Loucy (cell line): ENCODE results near the gene RBPMS2.

ENCODE experiments used
- H2AFZ ChIP-seq: fragments of 200-600 bp; sonication (generic); 2 replicates; pipeline ENCODE4 v1.6.0; 2016; ENCODE audit warnings: antibody characterized with exemption, mild to moderate bottlenecking, low read length, moderate library complexity
- H3F3A ChIP-seq: fragments of 200-600 bp; 2 replicates; pipeline ENCODE4 v1.6.0; 2016; ENCODE audit warnings: antibody characterized with exemption, low read depth, mild to moderate bottlenecking
- H3K27me3 ChIP-seq: fragments of 200-600 bp; sonication (generic); 2 replicates; pipeline ENCODE4 v1.6.1; 2014; ENCODE audit warnings: low read length, mild to moderate bottlenecking; ENCODE audit not compliant: insufficient read depth, poor library complexity, severe bottlenecking
- H3K36me3 ChIP-seq: fragments of 200-600 bp; sonication (generic); 2 replicates; pipeline ENCODE4 v1.6.1; 2016; ENCODE audit warnings: low read length; ENCODE audit not compliant: insufficient read depth
- H3K4me1 ChIP-seq: fragments of 200-600 bp; sonication (generic); 2 replicates; pipeline ENCODE4 v1.5.1; 2014; ENCODE audit warnings: low read length, mild to moderate bottlenecking; ENCODE audit not compliant: insufficient read depth, poor library complexity, severe bottlenecking
- H3K4me2 ChIP-seq: fragments of 200-600 bp; sonication (generic); 2 replicates; pipeline ENCODE4 v1.6.0; 2014; ENCODE audit warnings: antibody characterized with exemption, low read length, low read depth, mild to moderate bottlenecking; ENCODE audit not compliant: poor library complexity, severe bottlenecking
- H3K4me3 ChIP-seq: fragments of 200-600 bp; sonication (generic); 2 replicates; pipeline ENCODE4 v1.5.1; 2014; ENCODE audit warnings: low read length, mild to moderate bottlenecking, mixed read lengths; ENCODE audit not compliant: poor library complexity, severe bottlenecking
- H3K79me2 ChIP-seq: fragments of 200-600 bp; sonication (generic); 2 replicates; pipeline ENCODE4 v1.6.1; 2014; ENCODE audit warnings: low read length; ENCODE audit not compliant: insufficient read depth
- H3K9ac ChIP-seq: fragments of 200-600 bp; sonication (generic); 2 replicates; pipeline ENCODE4 v1.6.0; 2014; ENCODE audit warnings: mild to moderate bottlenecking, low read depth, low read length, moderate library complexity; ENCODE audit not compliant: poor library complexity, severe bottlenecking
- H3K9me2 ChIP-seq: fragments of 200-600 bp; sonication (generic); replicated peaks from 2 replicates; pipeline ENCODE4 v1.6.1; 2016; ENCODE audit warnings: low read depth, low read length, mixed read lengths
- H3K9me3 ChIP-seq: fragments of 200-600 bp; sonication (generic); 2 replicates; pipeline ENCODE4 v1.6.1; 2014; ENCODE audit warnings: mild to moderate bottlenecking, antibody characterized with exemption, low read length, low read depth; ENCODE audit not compliant: insufficient read depth
- H4K20me1 ChIP-seq: fragments of 200-600 bp; sonication (generic); 2 replicates; pipeline ENCODE4 v1.6.0; 2014; ENCODE audit warnings: antibody characterized with exemption, low read length, mild to moderate bottlenecking; ENCODE audit not compliant: insufficient read depth, poor library complexity, severe bottlenecking
- CTCF ChIP-seq: fragments of 200-600 bp; sonication (generic); conservative IDR thresholded peaks from 2 replicates; pipeline ENCODE4 v1.5.1; 2014; ENCODE audit warnings: mild to moderate bottlenecking, antibody characterized with exemption, low read length
- EZH2phosphoT487 ChIP-seq: fragments of 200-600 bp; IDR thresholded peaks from 2 replicates; pipeline ENCODE4 v1.6.1; 2018; ENCODE audit warnings: antibody characterized with exemption, mild to moderate bottlenecking, moderate library complexity, borderline replicate concordance

The RBPMS2 gene

GRCh38 chr15:64813075-64813474 lies 37.7 kb upstream of the RBPMS2 start:
- peak overlapping the region; percentile 23 for H3K4me2 ChIP-seq
- TF ChIP-seq EZH2phosphoT487 (no peak), CTCF (no peak)
- H3K4me3 ChIP-seq: no peak overlapping the region
- no peaks in the 10 kb centered on the region for H4K20me1 ChIP-seq
- H2AFZ ChIP-seq: no peak overlapping the region
- H3F3A ChIP-seq: peaks cover 2% of the 10 kb centered on the region; the same call in 1 of the 2 replicates
- no peaks in the 10 kb centered on the region for H3K9me2 ChIP-seq
- H3K9ac ChIP-seq: no peak overlapping the region
- no peaks in the 10 kb centered on the region for H3K27me3 ChIP-seq
- no peaks in the 10 kb centered on the region for H3K9me3 ChIP-seq
- H3K79me2 ChIP-seq: no peaks in the 10 kb centered on the region
- peaks cover 12% of the 10 kb centered on the region for H3K4me1 ChIP-seq
- H3K36me3 ChIP-seq: no peaks in the 10 kb centered on the region; the same call in 1 of the 2 replicates

DNA sequence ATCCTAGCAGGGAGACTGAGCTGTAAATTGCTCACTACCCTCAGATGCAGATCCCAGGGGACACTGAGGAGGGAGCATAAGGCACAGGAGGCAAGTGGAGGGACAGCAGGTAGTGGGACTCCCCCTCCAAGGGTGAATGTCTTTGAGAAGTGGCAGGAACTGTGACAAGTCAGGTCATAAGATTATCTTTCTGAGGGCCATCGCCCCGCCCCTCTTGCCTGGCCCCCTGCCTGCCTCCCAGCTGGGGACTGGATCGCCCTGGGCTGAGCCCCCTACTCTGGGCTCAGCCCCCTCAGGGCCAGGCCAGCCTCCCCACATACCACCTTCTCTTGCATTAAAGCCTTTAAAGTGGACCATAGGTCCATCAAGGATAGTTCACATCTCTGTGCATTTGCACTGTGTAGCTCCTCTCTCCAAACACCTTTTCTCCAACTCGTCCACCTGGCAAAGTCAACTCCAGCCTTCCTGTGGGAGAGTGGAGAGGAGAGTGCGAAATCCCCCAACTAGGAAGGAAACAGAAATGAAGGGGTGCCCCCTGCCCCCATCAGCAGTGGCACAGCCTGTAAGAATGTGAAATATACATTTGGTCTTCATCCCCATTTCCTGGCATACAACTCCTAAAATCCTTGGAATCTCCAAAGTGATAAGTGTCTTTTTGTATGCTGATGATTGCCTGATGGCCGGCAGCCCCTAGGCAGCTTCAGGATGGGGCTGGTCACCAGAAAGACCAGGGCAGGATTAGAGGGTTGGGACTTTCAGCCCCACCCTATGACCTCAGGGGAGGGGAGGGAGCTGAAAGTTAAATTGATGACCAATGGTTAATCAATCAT lies 35.3 kb upstream of the RBPMS2 start:
- H3K9me2 ChIP-seq: no peaks in the 10 kb centered on the region
- TF ChIP-seq CTCF: no peak
- no peak for TF ChIP-seq EZH2phosphoT487
- peaks cover 2% of the 10 kb centered on the region; the same call in 1 of the 2 replicates for H3F3A ChIP-seq
- no peaks in the 10 kb centered on the region for H3K9me3 ChIP-seq
- H3K27me3 ChIP-seq: no peaks in the 10 kb centered on the region
- H3K4me1 ChIP-seq: peaks cover 12% of the 10 kb centered on the region
- peak overlapping the region; percentile 22 for H3K9ac ChIP-seq
- no peaks in the 10 kb centered on the region for H3K79me2 ChIP-seq
- no peak overlapping the region for H3K4me2 ChIP-seq
- peak overlapping the region; percentile 35; the same call in 1 of the 2 replicates for H2AFZ ChIP-seq
- H3K36me3 ChIP-seq: no peaks in the 10 kb centered on the region
- H3K4me3 ChIP-seq: no peak overlapping the region
- no peaks in the 10 kb centered on the region for H4K20me1 ChIP-seq

DNA sequence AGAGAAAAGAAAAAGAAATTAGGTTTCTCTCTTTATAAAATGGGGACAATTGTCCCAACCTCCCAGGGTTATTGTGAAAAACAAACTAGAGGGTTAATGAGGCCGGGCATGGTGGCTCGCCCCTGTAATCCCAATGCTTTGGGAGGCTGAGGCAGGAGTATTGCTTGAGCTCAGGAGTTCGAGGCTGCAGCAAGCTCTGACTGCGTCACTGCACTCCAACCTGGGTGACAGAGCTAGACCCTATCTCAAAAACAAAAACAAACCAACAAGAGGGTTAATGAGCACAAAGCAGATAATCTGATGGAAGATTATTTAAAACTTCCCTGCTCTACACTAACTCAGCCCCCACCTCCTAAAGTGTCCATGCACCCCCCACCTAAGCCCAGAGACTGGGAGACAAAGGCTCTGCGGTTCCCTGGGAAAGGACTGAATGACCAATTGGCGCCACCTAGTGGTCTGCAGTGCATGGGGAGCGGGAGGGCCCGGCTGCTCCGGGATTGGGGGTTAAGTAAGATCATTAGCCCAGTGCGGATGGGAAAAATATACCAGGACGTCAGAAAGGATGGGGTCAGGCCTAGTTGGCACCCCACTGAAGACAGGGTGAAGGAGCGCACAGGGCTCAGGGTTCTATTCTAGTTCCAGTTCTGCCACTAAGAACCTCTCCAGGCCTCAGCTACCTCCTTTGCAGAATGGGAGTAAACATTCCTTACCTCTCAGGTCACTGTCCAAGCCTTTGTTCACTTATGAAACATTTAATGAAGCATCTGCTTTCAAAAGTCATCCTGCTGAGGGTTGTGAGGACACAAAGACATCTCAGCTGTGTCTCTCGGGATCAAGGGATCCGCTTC lies 34.5 kb upstream of the RBPMS2 start:
- H3K4me1 ChIP-seq: peaks cover 12% of the 10 kb centered on the region
- no peaks in the 10 kb centered on the region for H3K9me3 ChIP-seq
- no peaks in the 10 kb centered on the region for H3K9me2 ChIP-seq
- TF ChIP-seq CTCF (peak; percentile 99), EZH2phosphoT487 (no peak)
- H3K4me3 ChIP-seq: no peak overlapping the region
- H3K27me3 ChIP-seq: no peaks in the 10 kb centered on the region
- peak overlapping the region; percentile 55 for H2AFZ ChIP-seq
- H4K20me1 ChIP-seq: no peaks in the 10 kb centered on the region
- no peak overlapping the region for H3K4me2 ChIP-seq
- H3K9ac ChIP-seq: no peak overlapping the region
- H3F3A ChIP-seq: peaks cover 2% of the 10 kb centered on the region; the same call in 1 of the 2 replicates
- H3K79me2 ChIP-seq: no peaks in the 10 kb centered on the region
- no peaks in the 10 kb centered on the region for H3K36me3 ChIP-seq
